Left cardiac atrium (tissue), 4 donors: ENCODE measurements around the gene OR12D1. TPM values are rescaled to one million over a fixed set of nuclear protein-coding genes. Genes with fewer than 3 reads are reported as not detected.

ENCODE experiments used
- ATAC-seq, 2 donors: fragments of 200-7000 bp; cut with Tn5 transposase; one replicate each; pipeline ENCODE4 v1.9.1; 2020; ENCODE audit warnings: mild to moderate bottlenecking in 2 of 2, moderate library complexity in 2 of 2
- DNase-seq: peaks from one replicate; pipeline ENCODE4 v3.0.0-alpha.2; 2020
- intact Hi-C, 2 donors: fragments of 100-400 bp; cut with DNase I; formaldehyde crosslinking; loops; one replicate each; pipeline versions ENCODE4 v1.14.1 to v1.15.1; 2022 to 2023
- total RNA-seq, 2 donors: library from RNA; stranded (reverse); fragmentation: NEBNext Ultra II Directional; extraction: Animal tissue kit (Norgen Biotek cat#: 25700); gene quantifications; one replicate each; pipeline ENCODE4 v1.2.1, GENCODE V29; 2021
- donor health status: DM: no; HTN: yes; CAD: no.
- donor health status: DM: no; HTN: yes; CAD: no; lungs with severe emphysema.
- donor health status: DM: yes; HTN: yes; CAD: no.
- donor health status: Dilated cardiomyopathy.

OR12D1 gene
- total RNA-seq, 2 donors from 2014 or later = not detected

- ATAC-seq (no peak), DNase-seq (no peak)
- intact Hi-C loops = no loop called here
These were observed 46.5 kb downstream of the OR12D1 start for GRCh38 chr6:29461021-29461814.

GRCh38 chr6:29462022-29462421 is 47.3 kb downstream of the OR12D1 start:
- intact Hi-C loops = no loop called here
- no peak for ATAC-seq

DNA sequence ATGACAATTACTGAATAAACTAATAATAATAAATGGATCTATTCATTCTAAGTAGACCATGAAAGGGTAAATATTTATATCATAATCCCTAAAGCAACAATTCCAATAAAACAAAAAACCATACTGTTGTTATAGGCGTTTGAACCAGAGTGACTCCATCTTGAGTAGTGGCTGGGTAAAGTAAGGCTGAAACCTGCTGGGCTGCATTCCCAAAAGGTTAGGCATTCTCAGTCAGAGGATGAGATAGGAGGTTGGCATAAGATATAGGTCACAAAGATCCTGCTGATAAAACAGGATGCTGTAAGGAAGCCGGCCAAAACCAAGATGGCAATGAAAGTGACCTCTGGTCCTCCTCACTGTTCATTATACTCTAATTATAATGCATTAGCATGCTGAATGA is 50.6 kb downstream of the OR12D1 start:
- DNase-seq (no peak), ATAC-seq (no peak)
- intact Hi-C loops = no loop called here

More at GRCh38 chr6:29462022-29462421, 47.3 kb downstream of the OR12D1 start:
- DNase-seq = no peak

DNA sequence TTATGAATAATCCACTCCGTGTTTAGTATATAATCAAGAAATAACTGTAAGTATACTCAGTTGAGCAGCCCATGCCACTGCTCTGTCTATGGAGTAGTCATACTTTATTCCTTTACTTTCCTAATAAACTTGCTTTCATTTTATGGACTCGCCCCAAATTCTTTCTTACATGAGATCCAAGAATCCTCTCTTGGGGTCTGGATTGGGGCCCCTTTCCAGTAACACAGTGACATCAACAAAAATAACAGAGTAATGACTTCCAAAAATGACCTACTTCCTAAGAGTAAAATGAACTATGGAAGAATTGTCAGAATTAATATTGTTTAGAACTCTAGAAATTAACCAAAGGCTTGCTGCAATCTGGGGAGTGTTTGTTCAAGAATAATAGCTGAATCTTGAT is 51.1 kb downstream of the OR12D1 start:
- no peak for DNase-seq
- ATAC-seq = no peak
- intact Hi-C loops = no loop called here

- no peak for DNase-seq
- intact Hi-C loops = no loop called here
- no peak for ATAC-seq
These were observed 51.5 kb downstream of the OR12D1 start for GRCh38 chr6:29466241-29466640.

Other genes with a start within 250 kb of the OR12D1 start
- gene OR2J2, start 244.0 kb upstream of the OR12D1 start, total RNA-seq = not detected
- not detected for gene OR14J1, start 113.2 kb upstream of the OR12D1 start, total RNA-seq
- gene OR5V1, start 46.1 kb upstream of the OR12D1 start, total RNA-seq = not detected
- not detected for gene OR12D3, start 39.6 kb upstream of the OR12D1 start, total RNA-seq
- gene OR12D2, start 19.3 kb upstream of the OR12D1 start, total RNA-seq = not detected
- not detected for gene OR10C1, start 24.4 kb downstream of the OR12D1 start, total RNA-seq
- gene OR11A1, start 42.1 kb downstream of the OR12D1 start, total RNA-seq = not detected
- not detected for gene OR2H1, start 42.2 kb downstream of the OR12D1 start, total RNA-seq
- gene MAS1L, start 73.0 kb downstream of the OR12D1 start, total RNA-seq = under 1 TPM in 1 of 2 donors, not detected in 1; 0.24 TPM
- gene UBD, start 144.8 kb downstream of the OR12D1 start, total RNA-seq = not detected
- not detected for gene OR2H2, start 170.2 kb downstream of the OR12D1 start, total RNA-seq
- 10 to 100 TPM; 22.4 to 32.7 TPM for gene GABBR1, start 218.3 kb downstream of the OR12D1 start, total RNA-seq
- gene MOG, start 242.2 kb downstream of the OR12D1 start, total RNA-seq = 1 to 10 TPM; 1.7 to 3.5 TPM